Right lobe of liver (tissue), 6 donors: Measurements from ENCODE around the gene NOS2. TPM values are rescaled to one million over a fixed set of nuclear protein-coding genes. Genes with fewer than 3 reads are reported as not detected.

Experiments used
- ATAC-seq, 4 donors: fragments of 200-7000 bp; cut with Tn5 transposase; one replicate each; pipeline ENCODE4 v1.9.1; 2020; ENCODE audit warnings: mild to moderate bottlenecking in 4 of 4, moderate library complexity in 4 of 4
- DNase-seq, 3 donors: peaks; one replicate each; pipeline ENCODE4 v3.0.0-alpha.2; 2020
- H3K27ac ChIP-seq, 3 donors: fragments of 200-600 bp; one replicate each; pipeline ENCODE4 v1.8.0; 2022
- H3K27me3 ChIP-seq, 2 donors: fragments of 200-600 bp; one replicate each; pipeline ENCODE4 v1.8.0; 2022
- H3K36me3 ChIP-seq, 4 donors: fragments of 200-600 bp; sonication (generic) in 1 of 4; one replicate each; pipeline versions ENCODE4 v1.5.1 to v1.8.0; 2017 to 2022; ENCODE audit warnings: control low read depth in 1 of 4
- H3K4me1 ChIP-seq, 4 donors: fragments of 200-600 bp; sonication (generic) in 1 of 4; one replicate each; pipeline versions ENCODE4 v1.5.1 to v1.8.0; 2017 to 2022; ENCODE audit warnings: control low read depth in 1 of 4
- H3K4me3 ChIP-seq, 3 donors: fragments of 200-600 bp; one replicate each; pipeline ENCODE4 v1.8.0; 2022
- H3K9me3 ChIP-seq, 4 donors: fragments of 200-600 bp; sonication (generic) in 1 of 4; one replicate each; pipeline versions ENCODE4 v1.5.1 to v1.8.0; 2017 to 2022; ENCODE audit warnings: control low read depth in 1 of 4
- CTCF ChIP-seq, 4 donors: fragments of 200-600 bp in 3 of 4; fragments of 450-650 bp in 1 of 4; IDR thresholded peaks; one replicate each; pipeline versions ENCODE4 v1.5.1 to v1.8.0; 2016 to 2022; ENCODE audit warnings: antibody characterized with exemption in 4 of 4, mild to moderate bottlenecking in 2 of 4
- POLR2A ChIP-seq: fragments of 450-650 bp; IDR thresholded peaks from one replicate; pipeline ENCODE4 v1.6.1; 2017; ENCODE audit warnings: antibody characterized with exemption, mild to moderate bottlenecking
- WGBS: methylation state at CpG from one replicate; pipeline ENCODE4 v1.1.6; 2018; ENCODE audit warnings: low coverage, low lambda C conversion rate; ENCODE audit not compliant: insufficient coverage; ENCODE audit errors: missing lambda C conversion rate; 5-methylcytosine and 5-hydroxymethylcytosine counted together
- intact Hi-C, 2 donors: fragments of 100-400 bp; cut with DNase I; formaldehyde crosslinking; loops; one replicate each; pipeline versions ENCODE4 v1.11.2 to v1.14.1; 2022
- total RNA-seq, 6 experiments: library from RNA; depleted of rRNA in 2 of 6; stranded (reverse); fragments of >200 nt in 2 of 6; fragmentation: NEBNext Ultra II Directional in 3 of 6; extraction: Animal tissue kit (Norgen Biotek cat#: 25700) in 3 of 6; gene quantifications; one replicate each; pipeline versions ENCODE4 v1.1.0 to v1.2.4, GENCODE V29; 2016 to 2023
- donor health status: DM: no; HTN: yes; CAD: no.
- donor health status: DM: no; HTN: no; CAD: no.
- donor health status: DM: no; HTN: no; CAD: no.
- donor health status: DM: no; HTN: yes; CAD: no.
- donor health status: DM: no; HTN: yes; CAD: no.

Gene NOS2
- total RNA-seq, 6 experiments from 2014 or later: 0.07 to 0.09 TPM; not detected in 4

DNA sequence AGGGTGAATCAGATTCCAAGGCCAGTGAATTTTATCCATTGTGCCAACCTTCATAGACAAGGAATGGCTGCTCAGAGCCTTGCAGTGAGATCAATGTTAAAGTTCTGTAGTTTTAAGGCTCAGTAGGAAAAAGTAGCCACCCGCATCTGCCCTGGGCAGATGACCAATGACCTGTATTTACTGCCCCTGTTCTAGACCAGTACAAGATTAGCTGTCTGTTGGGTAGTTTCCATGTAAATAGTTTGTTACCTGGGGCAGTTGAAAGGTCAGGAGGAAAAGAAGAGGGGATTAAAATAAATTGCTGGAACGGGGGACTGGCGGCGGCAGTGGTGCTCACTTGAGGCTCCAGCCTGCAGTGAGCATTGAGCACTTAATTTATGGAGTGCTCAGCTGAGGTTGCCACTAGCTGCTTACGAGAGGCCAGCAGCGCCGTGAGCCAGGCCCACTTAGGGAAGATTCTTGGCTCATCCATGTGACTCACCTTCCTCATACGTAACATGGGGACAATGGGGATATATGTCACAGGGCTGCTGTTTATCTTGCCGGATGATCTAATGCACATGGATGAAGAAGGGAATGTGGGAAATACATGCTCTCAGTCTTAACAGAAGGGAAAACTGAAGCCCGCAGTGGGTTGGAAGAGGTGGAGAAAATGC is 10.7 kb upstream of the NOS2 start:
- TF ChIP-seq CTCF (IDR thresholded peaks at IDR 0.05): no peak
- no peak for TF ChIP-seq POLR2A
- H3K4me3 ChIP-seq: no peak overlapping the region
- H3K4me1 ChIP-seq: peaks cover 0 to 9% (median 0%) of the 10 kb centered on the region in 4 donors
- no peaks in the 10 kb centered on the region for H3K27me3 ChIP-seq
- DNase-seq (no peak), ATAC-seq (peak in 1 of 4 donors; percentile 12)
- no peak overlapping the region for H3K27ac ChIP-seq
- no peaks in the 10 kb centered on the region for H3K36me3 ChIP-seq
- 76% methylated on average over 10 of the region's 10 CpGs for WGBS
- intact Hi-C loops: no loop called here
- H3K9me3 ChIP-seq: no peaks in the 10 kb centered on the region

- H3K9me3 ChIP-seq: no peaks in the 10 kb centered on the region
- TF ChIP-seq POLR2A: no peak
- TF ChIP-seq CTCF (IDR thresholded peaks at IDR 0.05): no peak
- WGBS: 43% methylated on average over 6 of the region's 7 CpGs
- H3K4me1 ChIP-seq: peaks cover 0 to 12% (median 0%) of the 10 kb centered on the region in 4 donors
- ATAC-seq (no peak), DNase-seq (no peak)
- H3K36me3 ChIP-seq: no peaks in the 10 kb centered on the region
- intact Hi-C loops: no loop called here
- H3K27ac ChIP-seq: no peak overlapping the region
- H3K4me3 ChIP-seq: no peak overlapping the region
- H3K27me3 ChIP-seq: no peaks in the 10 kb centered on the region
Observed at GRCh38 chr17:27810211-27810901, 10.0 kb upstream of the NOS2 start.

GRCh38 chr17:27809555-27809954 is 9.2 kb upstream of the NOS2 start:
- TF ChIP-seq CTCF (IDR thresholded peaks at IDR 0.05) (no peak), POLR2A (no peak)
- no peak overlapping the region for H3K27ac ChIP-seq
- WGBS: 69% methylated on average over 1 of the region's 1 CpG
- H3K9me3 ChIP-seq: no peaks in the 10 kb centered on the region
- no peaks in the 10 kb centered on the region for H3K27me3 ChIP-seq
- H3K4me3 ChIP-seq: no peak overlapping the region
- H3K36me3 ChIP-seq: no peaks in the 10 kb centered on the region
- H3K4me1 ChIP-seq: peaks cover 0 to 12% (median 0%) of the 10 kb centered on the region in 4 donors
- ATAC-seq: no peak
- intact Hi-C loops: loop anchor here (5.0 to 10.0 kb wide), 3 partner anchors 58 to 445 kb away; no protein-coding TSS in a partner anchor
- no peak for DNase-seq

- no peak for TF ChIP-seq CTCF (IDR thresholded peaks at IDR 0.05)
- no peak for TF ChIP-seq POLR2A
- Histone ChIP-seq H3K9me3 (no peaks in the 10 kb centered on the region), H3K27me3 (no peaks in the 10 kb centered on the region), H3K27ac (no peak overlapping the region), H3K4me1 (peaks cover 0 to 12% (median 0%) of the 10 kb centered on the region in 4 donors), H3K36me3 (no peaks in the 10 kb centered on the region), H3K4me3 (no peak overlapping the region)
- ATAC-seq (peak in 1 of 4 donors; percentile 5), DNase-seq (no peak)
- intact Hi-C loops: loop anchor here (5.0 to 10.0 kb wide), 3 partner anchors 59 to 446 kb away; no protein-coding TSS in a partner anchor
- WGBS: 25% methylated on average over 2 of the region's 4 CpGs
Observed at GRCh38 chr17:27808628-27809027, 8.3 kb upstream of the NOS2 start.
